T-helper 22 cell (primary cell): ENCODE results near the gene RNF41.
"Not testable (repeated sequence)": the region's sequence is repeated elsewhere in the genome, so short reads cannot be mapped to it uniquely, and the experiment has no call there.

Source experiments
- DNase-seq: peaks from one replicate; pipeline ENCODE4 v3.0.0-alpha.2; 2020; ENCODE audit warnings: low read depth

Gene RNF41

DNA sequence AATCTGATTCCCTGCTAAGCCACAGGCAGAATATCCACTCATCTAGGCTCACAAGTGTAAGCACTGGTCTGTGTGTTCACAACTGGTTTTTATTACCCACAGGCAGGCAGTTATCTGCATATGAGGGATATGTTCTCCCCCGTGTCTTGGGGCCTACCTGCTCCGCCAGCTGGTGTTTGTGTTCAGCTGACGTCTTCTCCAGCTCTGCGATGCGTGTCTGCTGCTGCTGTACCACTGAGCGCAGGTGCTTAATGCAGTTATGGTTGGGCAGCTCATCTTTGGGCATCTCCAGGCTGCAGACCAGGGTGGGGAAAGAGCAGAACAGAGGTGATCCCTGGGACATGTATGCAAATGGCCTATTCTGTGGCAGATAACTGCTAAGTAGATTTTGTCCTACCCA lies 13.7 kb downstream of the RNF41 start:
- DNase-seq, result no peak

DNA sequence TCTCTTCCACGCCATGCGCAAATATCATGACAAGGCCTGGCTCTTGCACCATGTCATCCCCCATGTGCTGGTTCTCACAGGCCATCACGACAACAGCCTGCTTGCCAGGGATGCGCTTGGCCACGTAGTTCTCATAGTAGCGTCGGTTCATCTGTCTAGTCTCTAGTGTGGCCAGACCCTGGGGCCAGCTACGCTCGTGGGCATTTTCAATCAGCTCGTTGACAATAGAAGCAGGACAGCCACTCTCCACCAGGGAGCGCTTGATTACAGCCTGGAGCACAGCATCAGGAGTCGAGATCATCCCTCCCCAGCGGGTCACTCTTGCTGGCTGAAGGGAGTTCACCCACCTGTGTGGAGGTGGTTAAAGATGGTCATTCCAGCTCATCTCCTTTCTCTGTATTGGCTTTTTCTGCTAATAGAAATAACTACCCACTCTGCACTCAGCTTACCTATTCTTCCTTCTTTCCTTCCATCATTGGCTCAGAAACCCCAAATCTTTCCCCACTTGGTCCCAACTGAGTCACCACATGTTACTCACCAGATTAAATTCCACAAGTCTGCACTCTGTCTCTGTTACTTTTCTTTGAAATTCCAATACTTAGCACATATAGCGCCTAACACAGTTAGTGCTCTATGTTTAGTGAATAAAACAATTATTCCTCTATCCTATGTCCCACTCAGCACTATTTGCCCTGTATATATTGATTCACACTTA lies 15.1 kb downstream of the RNF41 start:
- DNase-seq, result no peak

DNA sequence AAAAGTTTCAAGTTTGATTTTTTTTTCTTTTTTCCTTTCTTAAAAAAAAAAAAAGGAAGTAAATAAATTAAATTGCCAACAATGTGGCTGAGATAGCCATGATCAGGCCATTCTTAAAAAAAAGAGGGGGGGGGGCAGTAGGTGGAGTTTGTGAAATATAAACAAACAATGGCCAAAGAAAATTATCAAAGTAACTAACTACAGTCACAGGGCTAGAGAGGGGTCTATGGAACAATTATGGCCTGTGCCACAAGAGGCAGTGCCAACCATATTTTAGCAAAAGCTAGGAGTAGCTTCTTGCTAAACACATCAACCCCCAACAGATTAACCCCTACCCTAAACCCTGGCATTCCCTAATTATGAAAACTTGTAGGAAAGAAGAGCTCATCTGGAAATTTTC lies 16.3 kb downstream of the RNF41 start:
- no peak for DNase-seq

DNA sequence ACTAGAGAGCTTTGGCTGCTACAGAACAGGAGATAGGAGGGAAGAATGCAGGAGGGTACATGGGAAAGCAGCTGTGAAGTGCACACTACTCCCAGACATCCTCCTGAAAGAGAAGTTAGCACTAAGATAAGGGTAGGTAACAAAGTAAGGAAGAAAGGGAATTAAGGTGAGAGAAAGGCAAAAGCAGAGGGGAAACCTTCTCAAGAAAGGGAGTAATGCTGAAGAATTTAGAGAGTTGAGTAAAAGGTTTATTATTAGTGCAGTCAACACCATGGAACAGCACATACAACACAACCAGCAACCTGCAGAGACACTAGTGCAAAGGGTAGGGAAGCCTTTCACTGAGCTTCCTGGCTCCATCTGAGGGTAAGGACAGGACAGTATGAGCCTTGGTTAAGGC lies 17.4 kb downstream of the RNF41 start:
- no peak for DNase-seq

DNA sequence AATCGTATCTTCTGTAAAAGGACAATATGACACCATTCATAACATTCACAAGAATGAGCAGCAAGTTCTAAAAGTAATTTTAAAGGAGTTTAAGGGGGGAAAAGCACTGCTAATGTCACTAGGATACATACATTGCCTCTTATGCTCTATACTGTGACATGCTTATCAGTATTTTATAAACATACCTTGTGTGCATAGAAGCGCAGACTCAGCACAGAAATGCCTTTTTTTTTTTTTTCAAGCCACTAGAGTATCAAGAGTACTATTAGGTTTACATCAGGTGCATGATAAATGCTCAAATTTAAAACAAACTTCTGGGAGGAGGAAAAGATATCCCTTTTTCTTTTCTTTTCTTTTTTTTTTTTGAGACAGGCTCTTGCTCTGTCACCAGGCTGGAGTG lies 18.9 kb downstream of the RNF41 start:
- DNase-seq, result no peak

DNA sequence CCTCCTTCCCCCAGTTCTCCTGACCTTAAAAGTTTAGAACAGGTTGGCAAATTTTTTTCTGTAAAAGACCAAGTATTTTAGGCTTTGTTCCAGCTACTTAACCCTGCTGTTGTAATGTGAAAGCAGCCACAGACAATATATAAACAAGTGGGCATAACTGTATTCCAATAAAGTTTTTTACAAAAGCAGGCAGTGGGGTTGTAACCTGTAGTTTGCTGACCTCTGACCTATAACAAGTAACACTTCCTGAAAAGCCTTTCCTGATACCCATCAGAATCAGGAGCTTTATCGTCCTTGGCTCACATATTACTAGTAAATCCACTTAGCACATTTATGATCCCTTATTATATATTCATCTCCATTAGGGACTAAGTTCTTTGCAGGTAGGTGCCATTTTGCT lies 19.4 kb downstream of the RNF41 start:
- no peak for DNase-seq

DNA sequence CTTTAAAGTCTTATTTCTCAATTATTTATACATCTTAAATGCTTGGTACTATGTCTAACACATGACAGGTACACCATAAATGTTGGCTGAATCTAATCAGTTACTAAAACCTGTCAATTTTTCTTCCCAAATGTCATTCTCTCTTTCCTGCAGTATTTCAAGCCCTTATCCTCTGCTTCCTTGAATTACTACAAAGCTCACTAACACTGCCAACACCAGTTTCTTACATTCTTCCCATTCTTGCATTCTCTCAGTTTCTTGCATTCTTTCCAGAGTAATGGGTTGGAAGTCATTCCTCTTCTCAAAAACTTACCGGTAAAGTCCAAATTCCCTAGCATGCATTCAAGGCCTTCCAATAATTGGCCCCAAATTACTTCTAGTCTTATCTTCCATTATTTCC lies 22.9 kb downstream of the RNF41 start:
- DNase-seq, result no peak

DNA sequence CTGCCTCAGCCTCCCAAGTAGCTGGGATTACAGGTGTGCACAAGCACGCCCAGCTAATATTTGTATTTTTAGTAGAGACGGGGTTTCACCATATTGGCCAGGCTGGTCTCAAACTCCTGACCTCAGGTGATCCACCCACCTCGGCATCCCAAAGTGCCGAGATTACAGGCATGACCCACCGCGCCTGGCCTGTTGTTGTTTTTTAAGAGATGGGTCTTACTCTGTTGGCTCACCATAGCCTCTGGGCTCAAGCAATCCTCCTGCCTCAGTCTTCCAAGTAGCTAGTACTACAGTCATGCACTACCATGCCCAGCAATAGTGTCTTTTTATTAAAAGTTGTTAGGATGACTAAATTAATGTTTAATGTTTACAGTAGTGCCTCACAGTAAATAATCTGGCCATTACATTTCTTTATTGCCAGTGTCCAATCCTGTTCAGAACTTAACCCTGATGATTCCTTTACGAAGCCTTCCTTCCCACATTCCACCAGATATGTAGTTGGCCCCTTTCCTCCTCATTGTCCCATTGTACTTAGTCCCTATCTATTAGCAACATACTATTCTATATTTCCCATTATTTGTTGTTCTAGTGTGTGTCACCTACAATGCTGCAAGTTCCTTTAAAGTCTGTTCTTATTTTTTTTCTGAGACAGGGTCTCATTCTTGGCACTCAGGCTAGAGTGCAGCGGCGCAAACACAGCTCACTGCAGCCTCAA lies 23.6 kb downstream of the RNF41 start:
- no peak for DNase-seq

DNA sequence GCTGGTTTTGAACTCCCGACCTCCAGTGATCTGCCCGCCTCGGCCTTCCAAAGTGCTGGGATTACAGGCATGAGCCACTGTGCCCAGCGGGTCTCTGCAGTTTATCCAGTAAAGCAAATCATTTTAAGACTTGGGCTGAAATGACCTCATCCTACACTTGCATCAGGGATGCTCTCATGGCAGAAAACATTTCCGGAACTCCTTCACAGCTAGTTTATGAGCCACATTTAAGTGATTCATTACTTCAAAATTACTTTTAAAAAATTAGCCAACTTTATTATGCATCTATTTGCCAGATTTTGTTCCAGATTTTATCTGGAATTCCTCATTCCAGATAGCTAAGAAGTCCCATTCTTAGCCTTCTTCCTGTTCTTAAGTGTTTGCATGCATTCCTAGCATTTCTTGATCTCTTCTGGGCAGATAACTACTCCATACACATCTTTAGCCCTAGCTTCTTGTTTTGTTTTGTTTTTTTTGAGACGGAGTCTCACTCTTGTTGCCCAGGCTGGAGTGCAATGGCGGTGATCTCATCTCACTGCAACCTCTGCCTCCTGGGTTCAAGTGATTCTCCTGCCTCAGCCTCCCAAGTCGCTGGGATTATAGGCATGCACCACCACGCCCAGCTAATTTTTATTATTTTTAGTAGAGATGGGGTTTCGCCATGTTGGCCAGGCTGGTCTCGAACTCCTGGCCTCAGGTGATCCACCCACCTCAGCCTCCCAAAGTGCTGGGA lies 24.7 kb downstream of the RNF41 start:
- DNase-seq, result not testable (repeated sequence)

DNA sequence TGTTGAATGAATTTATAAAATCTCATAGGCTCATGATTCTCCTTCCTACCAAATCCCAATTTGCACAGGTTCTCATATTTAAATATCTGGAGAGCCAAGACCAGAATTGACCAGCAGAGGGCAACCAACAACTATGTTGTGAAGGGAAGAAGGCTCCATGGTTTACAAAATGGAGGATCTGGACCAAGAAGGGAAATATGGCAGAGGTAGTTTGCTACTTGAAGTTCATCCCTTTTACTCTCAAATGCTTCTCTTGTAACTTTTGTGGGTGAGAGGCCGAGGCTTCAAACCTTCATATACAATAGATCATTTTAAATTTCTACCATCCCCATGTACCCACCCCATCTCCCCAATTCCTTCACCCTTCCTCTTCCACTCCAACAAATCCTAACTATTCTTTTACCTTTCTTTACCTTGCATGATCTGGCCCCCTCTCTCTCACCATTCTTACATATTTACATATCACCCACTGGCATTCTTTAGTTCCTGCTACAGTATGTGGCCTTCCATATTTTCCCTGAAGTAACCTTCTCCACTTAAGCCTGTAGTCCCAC lies 28.6 kb downstream of the RNF41 start:
- peak; percentile 38 for DNase-seq

DNA sequence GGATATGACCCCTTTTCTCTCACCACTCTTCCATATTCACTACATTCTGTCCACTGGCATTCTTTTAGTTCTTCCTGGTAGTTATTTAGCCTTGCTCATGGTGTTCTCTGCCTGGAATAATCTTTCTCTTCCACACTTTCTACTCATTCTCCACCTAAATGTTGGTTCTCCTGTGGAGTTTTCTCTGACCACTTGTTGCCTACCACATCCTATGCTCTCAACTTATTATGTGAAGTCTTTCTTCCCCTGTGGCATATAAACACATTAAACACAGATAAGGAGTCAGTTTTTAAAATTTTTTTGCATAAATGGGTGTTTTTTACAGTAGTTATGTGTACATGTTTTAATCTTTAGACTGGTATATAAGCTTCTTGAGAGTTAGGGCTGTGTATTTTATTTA lies 29.1 kb downstream of the RNF41 start:
- no peak for DNase-seq

DNA sequence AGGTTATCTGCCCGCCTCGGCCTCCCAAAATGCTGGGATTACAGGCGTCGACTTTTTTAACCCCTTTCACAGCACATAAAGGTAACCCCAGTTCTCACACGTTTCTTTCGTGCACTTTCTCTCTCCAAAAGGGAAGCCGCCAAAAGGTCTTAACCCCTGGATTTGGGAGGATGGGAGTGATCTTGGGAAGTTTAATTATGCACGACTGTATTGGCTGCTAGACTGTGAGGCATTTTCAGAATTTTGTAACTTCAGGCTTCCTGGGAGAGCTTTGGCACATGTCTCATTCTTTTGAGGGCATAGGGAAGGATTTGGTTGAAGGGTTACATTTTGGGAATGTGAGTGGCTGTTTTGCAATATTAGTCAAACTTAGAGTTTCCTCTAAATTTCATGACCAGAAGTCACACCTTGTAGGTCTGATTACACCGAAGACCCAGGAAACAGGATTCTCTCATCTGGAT lies 31.0 kb downstream of the RNF41 start:
- DNase-seq, result no peak

DNA sequence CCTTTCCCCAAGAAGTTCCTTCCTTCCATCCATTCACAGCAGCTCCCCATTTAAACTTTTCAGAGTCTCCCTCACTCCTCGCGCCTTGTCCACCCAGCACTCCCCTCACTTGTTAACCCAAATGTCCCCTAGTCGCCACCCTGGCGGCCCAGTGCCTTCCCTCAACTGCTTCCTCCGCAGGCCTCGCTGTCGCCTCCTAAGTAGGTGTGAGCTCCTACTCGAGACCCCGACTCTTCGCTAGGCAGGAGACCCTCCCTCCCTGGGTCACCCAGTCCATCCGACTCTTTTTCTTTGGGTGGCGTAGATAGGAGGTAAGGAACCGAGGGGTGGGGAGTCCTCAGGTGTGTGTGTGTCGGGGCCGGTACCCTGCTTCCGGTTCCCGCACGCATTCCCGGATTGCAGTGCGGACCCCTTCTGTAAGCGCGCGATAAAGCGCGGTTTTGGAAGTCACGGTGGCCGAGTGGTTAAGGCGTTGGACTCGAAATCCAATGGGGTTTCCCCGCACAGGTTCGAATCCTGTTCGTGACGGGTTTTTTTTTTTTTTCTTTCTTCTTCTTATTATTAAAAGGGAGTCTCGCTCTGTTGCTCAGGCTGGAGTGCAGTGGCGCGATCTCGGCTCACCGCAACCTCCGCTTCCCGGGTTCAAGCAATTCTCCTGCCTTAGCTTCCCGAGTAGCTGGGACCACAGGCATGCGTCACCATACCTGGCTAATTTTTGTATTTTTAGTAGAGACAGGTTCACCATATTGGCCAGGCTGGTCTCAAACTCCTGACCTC lies 31.6 kb downstream of the RNF41 start:
- peak; percentile 49 for DNase-seq

DNA sequence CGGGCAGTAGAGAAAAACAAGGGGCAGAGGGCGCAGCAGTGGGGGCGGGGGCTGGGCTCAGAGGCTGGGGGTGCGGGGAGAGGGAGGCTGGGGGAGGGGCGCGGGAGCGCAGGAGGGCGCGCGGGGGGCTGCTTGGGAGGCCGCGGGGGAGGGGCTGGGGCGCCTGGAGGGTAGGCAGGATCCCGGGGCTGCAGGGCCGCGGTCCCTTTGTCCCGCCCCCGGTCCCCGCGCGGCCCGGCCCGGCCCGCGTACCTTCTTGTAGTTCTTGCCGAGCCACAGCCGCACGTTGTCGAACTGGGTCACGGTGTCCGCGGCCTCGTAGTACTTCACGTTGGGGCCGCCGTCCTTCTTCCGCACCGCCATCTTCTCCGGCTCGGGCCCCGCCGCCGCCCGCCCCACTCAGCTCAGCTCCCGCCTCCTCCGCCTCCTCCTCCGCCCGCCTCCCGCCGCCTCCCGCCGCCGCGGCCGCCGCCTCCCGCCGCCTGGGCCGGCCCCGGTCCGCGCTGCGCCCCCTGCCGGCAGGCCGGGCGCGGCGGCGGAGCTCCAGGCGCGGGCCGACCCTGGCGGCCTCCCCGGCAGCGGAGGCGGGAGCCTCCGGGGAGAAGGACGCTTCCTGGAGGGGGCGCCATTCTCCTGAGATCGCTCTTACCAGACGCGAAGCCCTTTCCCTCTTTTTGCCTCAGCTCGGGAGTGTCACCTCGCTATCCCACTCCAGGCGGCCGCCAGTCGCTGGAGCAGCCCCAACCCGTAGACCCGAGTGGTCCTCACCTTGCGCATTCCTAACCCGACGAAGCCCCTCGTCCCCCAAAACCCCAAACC lies 32.4 kb downstream of the RNF41 start, which contains the start of gene SMARCC2:
SMARCC2 (minus strand) TSS at position 385 of the 819 bp plus-strand sequence; CDS start at position 363, 22 bp downstream.
- peak; percentile 79 for DNase-seq

DNA sequence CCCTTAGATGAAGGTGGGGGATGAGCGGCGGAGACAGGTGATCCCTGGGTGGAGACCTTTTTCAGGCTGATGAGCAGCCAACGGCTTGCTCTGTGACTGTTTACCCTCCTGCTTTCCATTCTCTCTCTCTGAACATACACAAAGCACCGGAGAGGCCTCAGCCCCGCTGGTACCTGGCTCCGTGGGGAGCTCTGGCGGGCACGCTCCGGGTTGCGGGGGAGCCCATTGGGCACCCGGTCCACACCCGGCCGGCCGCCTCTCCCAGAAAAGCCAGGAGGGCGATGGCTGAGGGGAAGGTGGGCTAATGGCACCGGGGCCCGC lies 33.0 kb downstream of the RNF41 start:
- DNase-seq, result no peak

DNA sequence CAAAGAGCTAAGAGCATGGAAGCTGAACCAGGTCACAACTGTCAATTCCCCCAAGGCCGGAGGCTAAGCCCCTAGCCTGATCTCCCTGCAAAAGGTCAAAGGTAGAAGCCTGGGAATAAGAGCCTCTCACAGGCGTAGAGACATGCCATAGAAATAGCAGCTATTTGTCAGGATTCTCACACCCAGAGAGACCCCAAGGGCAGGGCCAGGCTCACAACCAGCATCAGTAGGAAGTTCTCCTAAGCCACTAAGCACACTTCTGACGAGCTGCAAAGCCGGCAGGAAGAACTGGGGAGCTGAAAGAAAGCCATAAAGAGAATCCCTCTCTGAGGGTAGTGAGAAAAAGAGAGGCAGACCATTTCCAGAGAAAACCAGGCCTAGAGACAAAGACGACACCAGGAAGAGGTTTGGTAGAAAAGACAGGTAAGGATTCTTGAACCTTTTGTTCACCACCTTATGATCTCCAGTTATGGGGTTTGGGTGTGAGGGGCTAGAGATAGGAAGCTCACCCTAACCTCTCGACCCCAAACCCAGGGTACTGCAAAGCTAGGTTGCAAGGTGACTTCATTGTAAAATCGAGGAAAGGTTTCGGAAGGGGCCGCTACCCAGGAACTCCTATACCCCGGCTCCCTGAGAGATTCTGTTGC lies 33.5 kb downstream of the RNF41 start:
- DNase-seq, result no peak

DNA sequence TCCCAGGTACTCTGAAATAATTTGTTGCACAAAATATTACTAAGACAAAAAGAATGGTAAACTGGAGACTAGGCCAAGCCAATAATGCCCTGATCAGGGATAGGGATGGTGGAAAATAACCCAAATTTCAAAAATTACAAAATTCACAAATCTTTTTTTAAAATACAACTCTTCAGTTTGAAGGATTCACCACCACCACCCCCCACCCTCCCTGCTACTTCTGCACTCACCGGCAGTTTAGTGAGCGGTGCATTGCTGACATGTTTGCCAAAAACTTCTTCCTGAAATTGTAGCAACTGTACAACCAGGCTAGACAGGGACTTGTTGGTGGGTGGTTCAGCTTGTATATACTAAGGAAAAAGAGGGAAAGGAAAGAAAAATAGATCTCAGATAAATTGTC lies 34.8 kb downstream of the RNF41 start:
- DNase-seq, result no peak

DNA sequence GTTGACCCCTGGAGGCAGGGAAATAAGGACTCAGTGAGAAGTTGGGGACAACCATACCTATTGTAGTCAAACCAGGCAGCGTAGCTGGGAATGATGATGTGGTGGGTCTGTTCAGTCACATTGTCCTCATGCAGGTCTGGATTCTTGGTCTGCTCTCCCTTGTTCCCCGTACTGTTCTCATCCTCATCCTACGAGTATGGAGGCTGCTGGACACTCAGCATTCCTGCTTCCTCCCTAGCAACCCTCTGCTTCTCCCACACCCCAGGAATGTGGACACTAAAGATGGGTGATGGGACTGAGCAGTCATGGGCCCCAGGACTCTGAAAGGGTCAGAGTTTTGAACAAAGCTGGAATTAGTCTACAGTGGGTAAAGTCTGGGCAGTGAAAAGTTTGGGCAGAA lies 43.4 kb downstream of the RNF41 start:
- no peak for DNase-seq

DNA sequence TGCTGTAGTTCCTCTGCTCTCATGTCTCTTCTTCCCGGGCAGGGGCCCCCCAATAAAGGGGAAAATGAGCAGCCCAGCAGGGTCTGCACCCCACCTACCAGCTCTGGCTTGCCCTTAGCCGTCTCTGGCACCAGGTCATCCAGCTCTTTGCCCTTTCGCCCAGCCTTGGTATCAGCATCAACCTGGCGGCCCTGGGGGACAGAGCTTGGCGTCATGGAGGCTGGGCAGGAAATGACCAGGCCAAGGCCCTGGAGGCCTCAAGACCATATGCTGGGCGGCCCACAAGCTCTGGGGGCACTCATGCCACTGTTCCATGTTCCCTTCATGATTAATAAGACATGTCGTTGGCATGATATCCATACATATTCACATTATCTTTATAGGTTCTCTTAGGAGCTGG lies 48.9 kb downstream of the RNF41 start:
- DNase-seq, result no peak

DNA sequence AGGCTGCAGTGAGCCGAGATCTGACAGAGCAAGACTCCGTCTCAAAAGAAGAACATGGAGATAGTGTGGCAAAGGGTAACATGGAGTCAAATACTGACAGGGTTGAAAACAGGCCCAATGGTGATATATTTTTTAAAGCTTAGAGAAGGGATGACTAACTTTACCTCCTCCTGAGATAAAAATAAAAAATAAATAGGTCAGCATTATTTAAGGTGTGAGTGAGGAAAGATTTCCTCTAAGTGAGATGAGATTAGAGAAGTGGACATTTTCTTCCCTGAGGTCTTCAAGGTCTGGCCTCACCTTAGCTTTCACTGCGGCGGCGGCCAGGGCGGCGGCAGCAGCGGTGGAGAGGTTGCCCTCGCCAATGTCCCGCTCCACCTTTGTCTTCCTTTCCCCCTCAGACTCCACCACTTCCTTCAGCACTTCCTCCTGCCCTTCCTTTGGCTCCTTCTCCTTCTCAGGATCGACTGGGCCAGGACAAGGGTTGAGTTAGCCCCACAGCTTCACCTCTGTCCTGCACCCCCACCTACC lies 52.4 kb downstream of the RNF41 start:
- DNase-seq, result no peak
